MCF 10A (cell line): ENCODE results near the gene ZSWIM8. TPM values are rescaled to one million over a fixed set of nuclear protein-coding genes. Genes with fewer than 3 reads are reported as not detected.
"Not testable (repeated sequence)": the region's sequence is repeated elsewhere in the genome, so short reads cannot be mapped to it uniquely, and the experiment has no call there.

Source experiments
- Bru-seq: library from RNA; stranded (reverse); fragments of 400-500 nt; gene quantifications from one replicate; lab custom pipeline; 2021; lab: Mats Ljungman, UMichigan
- BruChase-seq, 2 experiments: library from RNA; stranded (reverse); fragments of 400-500 nt; gene quantifications; one replicate each; lab custom pipeline; 2021; lab: Mats Ljungman, UMichigan
- BruUV-seq: library from RNA; stranded (reverse); fragments of 400-500 nt; replicated peaks from 2 replicates; lab custom pipeline; 2021; lab: Mats Ljungman, UMichigan
- CTCF ChIA-PET: fragments of 300-600 bp; sonication (Branson Sonifier 250); formaldehyde crosslinking; extraction: SDS; loops from one replicate; lab custom pipeline; 2021; ENCODE audit warnings: antibody characterized with exemption, inconsistent platforms; lab: Yijun Ruan, JAX
- POLR2A ChIA-PET: fragments of 300-600, 350-650 bp; sonication (Branson Sonifier 250); formaldehyde crosslinking; extraction: SDS; loops from one replicate; lab custom pipeline; 2020; ENCODE audit warnings: antibody characterized with exemption, inconsistent platforms; lab: Yijun Ruan, JAX
- DNase-seq: peaks from one replicate; pipeline ENCODE4 v3.0.0-alpha.2; 2018; ENCODE audit not compliant: unreplicated experiment
- H3K27ac Mint-ChIP-seq: one replicate; pipeline ENCODE4 v1.8.0; 2022; ENCODE audit warnings: mild to moderate bottlenecking, low read depth, mixed read lengths; ENCODE audit not compliant: unreplicated experiment
- H3K27me3 Mint-ChIP-seq: one replicate; pipeline ENCODE4 v1.8.0; 2022; ENCODE audit warnings: mixed read lengths; ENCODE audit not compliant: insufficient read depth, unreplicated experiment
- H3K36me3 Mint-ChIP-seq: one replicate; pipeline ENCODE4 v1.8.0; 2022; ENCODE audit warnings: mild to moderate bottlenecking, moderate library complexity, mixed read lengths; ENCODE audit not compliant: insufficient read depth, unreplicated experiment
- H3K4me1 Mint-ChIP-seq: one replicate; pipeline ENCODE4 v1.8.0; 2022; ENCODE audit warnings: mixed read lengths; ENCODE audit not compliant: insufficient read depth, unreplicated experiment
- H3K4me3 Mint-ChIP-seq: one replicate; pipeline ENCODE4 v1.8.0; 2022; ENCODE audit warnings: mild to moderate bottlenecking, moderate library complexity, mixed read lengths; ENCODE audit not compliant: unreplicated experiment
- H3K9me3 Mint-ChIP-seq: one replicate; pipeline ENCODE4 v1.8.0; 2022; ENCODE audit warnings: mixed read lengths; ENCODE audit not compliant: unreplicated experiment
- intact Hi-C: fragments of 100-400 bp; cut with micrococcal nuclease; formaldehyde crosslinking; loops from 2 replicates; pipeline ENCODE4 v1.14.1; 2022
- long read RNA-seq: library from polyadenylated mRNA; stranded (forward); transcript quantifications from one replicate; pipeline ENCODE4 v2.0.0, GENCODE V29; 2022
- total RNA-seq: library from RNA; stranded (reverse); gene quantifications from 2 replicates; pipeline ENCODE4 v1.2.3, GENCODE V29; 2022
- TF ChIP-seq, protein P1 (sequence below): fragments of 200-600 bp; IDR thresholded peaks from one replicate; pipeline ENCODE4 v1.8.0; 2022; ENCODE audit warnings: antibody characterized with exemption, mild to moderate bottlenecking; ENCODE audit not compliant: unreplicated experiment

ZSWIM8 gene, protein sequence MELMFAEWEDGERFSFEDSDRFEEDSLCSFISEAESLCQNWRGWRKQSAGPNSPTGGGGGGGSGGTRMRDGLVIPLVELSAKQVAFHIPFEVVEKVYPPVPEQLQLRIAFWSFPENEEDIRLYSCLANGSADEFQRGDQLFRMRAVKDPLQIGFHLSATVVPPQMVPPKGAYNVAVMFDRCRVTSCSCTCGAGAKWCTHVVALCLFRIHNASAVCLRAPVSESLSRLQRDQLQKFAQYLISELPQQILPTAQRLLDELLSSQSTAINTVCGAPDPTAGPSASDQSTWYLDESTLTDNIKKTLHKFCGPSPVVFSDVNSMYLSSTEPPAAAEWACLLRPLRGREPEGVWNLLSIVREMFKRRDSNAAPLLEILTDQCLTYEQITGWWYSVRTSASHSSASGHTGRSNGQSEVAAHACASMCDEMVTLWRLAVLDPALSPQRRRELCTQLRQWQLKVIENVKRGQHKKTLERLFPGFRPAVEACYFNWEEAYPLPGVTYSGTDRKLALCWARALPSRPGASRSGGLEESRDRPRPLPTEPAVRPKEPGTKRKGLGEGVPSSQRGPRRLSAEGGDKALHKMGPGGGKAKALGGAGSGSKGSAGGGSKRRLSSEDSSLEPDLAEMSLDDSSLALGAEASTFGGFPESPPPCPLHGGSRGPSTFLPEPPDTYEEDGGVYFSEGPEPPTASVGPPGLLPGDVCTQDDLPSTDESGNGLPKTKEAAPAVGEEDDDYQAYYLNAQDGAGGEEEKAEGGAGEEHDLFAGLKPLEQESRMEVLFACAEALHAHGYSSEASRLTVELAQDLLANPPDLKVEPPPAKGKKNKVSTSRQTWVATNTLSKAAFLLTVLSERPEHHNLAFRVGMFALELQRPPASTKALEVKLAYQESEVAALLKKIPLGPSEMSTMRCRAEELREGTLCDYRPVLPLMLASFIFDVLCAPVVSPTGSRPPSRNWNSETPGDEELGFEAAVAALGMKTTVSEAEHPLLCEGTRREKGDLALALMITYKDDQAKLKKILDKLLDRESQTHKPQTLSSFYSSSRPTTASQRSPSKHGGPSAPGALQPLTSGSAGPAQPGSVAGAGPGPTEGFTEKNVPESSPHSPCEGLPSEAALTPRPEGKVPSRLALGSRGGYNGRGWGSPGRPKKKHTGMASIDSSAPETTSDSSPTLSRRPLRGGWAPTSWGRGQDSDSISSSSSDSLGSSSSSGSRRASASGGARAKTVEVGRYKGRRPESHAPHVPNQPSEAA (N-terminal part only)
- total RNA-seq (84.2 and 112 TPM in 2 replicates), Bru-seq, nascent RNA (percentile 74 among the genes with signal in this experiment), BruChase-seq, experiment 1, labeled RNA remaining after a 6-hour chase (percentile 92 among the genes with signal in this experiment), BruChase-seq, experiment 2, labeled RNA remaining after a 2-hour chase (percentile 84 among the genes with signal in this experiment)
- long read RNA-seq, full-length matches to known transcripts = 5 of 54 reads
- long read RNA-seq, partial matches to known transcripts = 28 of 54 reads
- long read RNA-seq, other reads (novel, unspliced or antisense) = 21 of 54 reads

DNA sequence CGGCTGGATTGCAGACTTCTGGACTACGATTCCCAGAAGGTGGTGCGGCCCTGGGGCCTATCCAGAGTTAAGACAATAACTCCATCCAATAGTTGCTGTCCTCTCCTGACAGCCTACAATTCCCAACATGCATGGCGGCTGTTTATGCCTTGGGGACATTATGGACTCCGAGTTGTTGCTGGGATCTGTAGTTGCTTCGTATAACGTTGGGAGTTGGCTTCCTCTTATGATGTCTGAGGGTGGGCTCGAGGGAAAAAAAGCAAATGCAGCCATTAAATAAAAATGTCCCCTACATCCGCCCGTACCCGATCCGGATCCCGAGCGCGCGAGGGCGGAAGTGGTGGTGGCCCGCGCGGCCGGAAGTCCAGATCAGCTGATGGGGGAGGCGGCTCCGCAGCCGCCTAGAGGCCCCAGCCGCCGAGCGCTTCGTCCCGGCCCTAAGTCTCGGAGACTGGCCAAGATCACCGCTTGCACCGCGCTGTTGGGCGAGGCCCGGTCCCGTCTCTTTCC, at the start of gene ZSWIM8:
ZSWIM8 (plus strand) TSS at position 396 of the 510 bp plus-strand sequence. CDS start 273 bp downstream, outside the sequence.
- BruUV-seq = no TSS peak
- peaks cover 28% of the 10 kb centered on the region for H3K4me1 Mint-ChIP-seq
- H3K36me3 Mint-ChIP-seq = peaks cover 33% of the 10 kb centered on the region
- intact Hi-C loops = loop anchor here (1.0 kb wide), 1 partner anchor 94 kb away; no protein-coding TSS in a partner anchor
- peak within 1 kb of the TSS; percentile 84 for H3K27ac Mint-ChIP-seq
- DNase-seq = peak; percentile 95
- H3K27me3 Mint-ChIP-seq = no peaks in the 10 kb centered on the region
- POLR2A ChIA-PET = interaction anchor here (0.6 to 9.9 kb wide), 16 partner anchors 9 to 393 kb away, joined by 3 to 202 read pairs (median 5); partner anchors contain the start of gene SEC24C
- CTCF ChIA-PET = interaction anchor here (1.3 to 1.4 kb wide), 2 partner anchors 20 to 24 kb away, joined by 3 to 6 read pairs; no protein-coding TSS in a partner anchor
- TF ChIP-seq, protein P1, sequence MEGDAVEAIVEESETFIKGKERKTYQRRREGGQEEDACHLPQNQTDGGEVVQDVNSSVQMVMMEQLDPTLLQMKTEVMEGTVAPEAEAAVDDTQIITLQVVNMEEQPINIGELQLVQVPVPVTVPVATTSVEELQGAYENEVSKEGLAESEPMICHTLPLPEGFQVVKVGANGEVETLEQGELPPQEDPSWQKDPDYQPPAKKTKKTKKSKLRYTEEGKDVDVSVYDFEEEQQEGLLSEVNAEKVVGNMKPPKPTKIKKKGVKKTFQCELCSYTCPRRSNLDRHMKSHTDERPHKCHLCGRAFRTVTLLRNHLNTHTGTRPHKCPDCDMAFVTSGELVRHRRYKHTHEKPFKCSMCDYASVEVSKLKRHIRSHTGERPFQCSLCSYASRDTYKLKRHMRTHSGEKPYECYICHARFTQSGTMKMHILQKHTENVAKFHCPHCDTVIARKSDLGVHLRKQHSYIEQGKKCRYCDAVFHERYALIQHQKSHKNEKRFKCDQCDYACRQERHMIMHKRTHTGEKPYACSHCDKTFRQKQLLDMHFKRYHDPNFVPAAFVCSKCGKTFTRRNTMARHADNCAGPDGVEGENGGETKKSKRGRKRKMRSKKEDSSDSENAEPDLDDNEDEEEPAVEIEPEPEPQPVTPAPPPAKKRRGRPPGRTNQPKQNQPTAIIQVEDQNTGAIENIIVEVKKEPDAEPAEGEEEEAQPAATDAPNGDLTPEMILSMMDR = no peak
- H3K9me3 Mint-ChIP-seq = no peaks in the 10 kb centered on the region
- H3K4me3 Mint-ChIP-seq = peak within 1 kb of the TSS; percentile 78

DNA sequence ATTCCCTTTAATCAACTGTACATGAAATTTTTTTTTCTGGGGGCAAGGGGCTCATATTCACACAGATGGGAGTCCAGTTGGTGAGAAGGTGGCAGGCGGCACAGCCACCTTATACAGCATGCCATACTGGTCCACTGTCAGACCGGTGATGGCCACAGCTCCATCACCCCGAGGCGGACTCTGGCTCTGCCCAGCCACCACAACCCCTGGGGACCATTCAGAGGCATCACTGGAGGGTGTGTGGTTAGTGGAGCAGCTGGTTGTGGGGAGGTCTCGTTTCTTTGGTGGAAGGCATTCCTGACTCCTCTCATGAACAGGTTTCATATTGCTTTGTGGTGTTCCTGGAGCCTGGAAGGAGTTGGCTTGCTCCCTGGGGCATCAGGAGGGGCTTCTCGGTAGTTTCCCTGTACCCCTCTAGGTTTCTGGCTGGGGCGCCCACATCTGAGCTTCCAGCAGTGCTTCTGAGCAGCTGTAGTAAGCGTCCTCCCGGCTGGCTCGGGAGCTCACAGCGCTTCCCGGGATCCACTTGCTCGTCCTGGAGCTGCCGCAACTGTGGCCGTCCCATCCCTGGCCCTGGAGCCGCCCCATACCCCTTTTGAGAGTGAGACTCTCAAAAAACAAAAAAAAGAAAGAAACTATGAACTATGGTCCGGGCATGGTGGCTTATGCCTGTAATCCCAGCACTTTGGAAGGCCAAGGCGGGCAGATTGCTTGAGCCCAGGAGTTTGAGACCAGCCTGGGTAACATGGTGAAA, 44.7 kb upstream of the ZSWIM8 start:
- not testable (repeated sequence) for H3K27ac Mint-ChIP-seq, H3K27me3 Mint-ChIP-seq
- POLR2A ChIA-PET = interaction anchor here (0.6 to 4.9 kb wide), 3 partner anchors 8 to 221 kb away, joined by 3 to 195 read pairs (median 13); no protein-coding TSS in a partner anchor

DNA sequence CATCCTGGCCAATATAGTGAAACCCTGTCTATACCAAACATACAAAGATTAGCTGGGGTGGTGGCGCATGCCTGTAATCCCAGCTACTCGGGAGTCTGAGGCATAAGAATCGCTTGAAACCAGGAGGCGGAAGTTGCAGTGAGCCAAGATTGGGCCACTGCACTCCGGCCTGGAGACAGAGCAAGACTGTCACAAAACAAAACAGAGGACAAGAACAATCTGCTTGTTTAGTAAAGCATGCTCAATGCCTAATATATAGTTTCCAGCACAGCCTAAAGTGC, 43.0 kb upstream of the ZSWIM8 start:
- H3K4me1 Mint-ChIP-seq = peaks cover 11% of the 10 kb centered on the region
- no TSS peak for BruUV-seq
- TF ChIP-seq, protein P1 = no peak
- ChIA-PET POLR2A (interaction anchor here (0.8 to 5.1 kb wide), 7 partner anchors 10 to 329 kb away, joined by 3 to 195 read pairs (median 4); partner anchors contain the start of genes CHCHD1 and ZSWIM8), CTCF (interaction anchor here (1.1 to 2.5 kb wide), 3 partner anchors 11 to 213 kb away, joined by 4 to 9 read pairs (median 9); no protein-coding TSS in a partner anchor)
- peak overlapping the region; percentile 100 for H3K27ac Mint-ChIP-seq
- no peaks in the 10 kb centered on the region for H3K9me3 Mint-ChIP-seq
- DNase-seq = no peak
- intact Hi-C loops = no loop called here
- no peaks in the 10 kb centered on the region for H3K27me3 Mint-ChIP-seq
- H3K36me3 Mint-ChIP-seq = peaks cover 67% of the 10 kb centered on the region
- H3K4me3 Mint-ChIP-seq = peak overlapping the region; percentile 98

More for the DNA sequence above, 44.7 kb upstream of the ZSWIM8 start:
- DNase-seq, H3K4me1 Mint-ChIP-seq, intact Hi-C loops, H3K4me3 Mint-ChIP-seq, BruUV-seq, H3K9me3 Mint-ChIP-seq: not testable (repeated sequence)
- CTCF ChIA-PET = interaction anchor here (0.6 kb wide), 1 partner anchor 10 kb away, joined by 3 read pairs; no protein-coding TSS in a partner anchor
- peaks cover 58% of the 10 kb centered on the region for H3K36me3 Mint-ChIP-seq
